Renal pelvis (tissue), 4 donors: Measurements from ENCODE around the gene MTG2. TPM values are rescaled to one million over a fixed set of nuclear protein-coding genes. Genes with fewer than 3 reads are reported as not detected.
A peak's percentile ranks its signal among the peaks of the same experiment; 100 is the strongest.

Source experiments
- DNase-seq: peaks from one replicate; pipeline ENCODE4 v3.0.0-alpha.2; 2013
- polyA plus RNA-seq, 3 donors: library from polyadenylated mRNA; unstranded; fragments of 120-200 nt; gene quantifications; one replicate each; pipeline ENCODE4 v1.2.1, GENCODE V29; 2013; ENCODE audit not compliant: insufficient read length in 3 of 3

The MTG2 gene
- polyA plus RNA-seq, 3 donors = 32.2 to 45.6 (median 37.1) TPM

- DNase-seq = no peak
Observed at GRCh38 chr20:62229667-62230066, 46.8 kb downstream of the MTG2 start.

- no peak for DNase-seq
Observed at GRCh38 chr20:62230276-62230675, 47.4 kb downstream of the MTG2 start.

GRCh38 chr20:62230696-62231095 lies 47.9 kb downstream of the MTG2 start:
- DNase-seq = no peak

GRCh38 chr20:62231292-62231691 lies 48.5 kb downstream of the MTG2 start:
- DNase-seq = no peak

- no peak for DNase-seq
Observed at GRCh38 chr20:62232194-62232593, 49.4 kb downstream of the MTG2 start.

- no peak for DNase-seq
Observed at GRCh38 chr20:62232770-62233645, 50.2 kb downstream of the MTG2 start.

GRCh38 chr20:62233684-62234083 lies 50.9 kb downstream of the MTG2 start:
- no peak for DNase-seq

- no peak for DNase-seq
Observed at GRCh38 chr20:62234339-62234738, 51.5 kb downstream of the MTG2 start.

- no peak for DNase-seq
Observed at GRCh38 chr20:62235001-62235776, 52.4 kb downstream of the MTG2 start.

GRCh38 chr20:62235777-62236157 lies 52.9 kb downstream of the MTG2 start:
- no peak for DNase-seq

GRCh38 chr20:62236200-62236599 lies 53.4 kb downstream of the MTG2 start:
- DNase-seq = no peak

- peak; percentile 29 for DNase-seq
Observed at GRCh38 chr20:62236766-62237513, 54.1 kb downstream of the MTG2 start.

- no peak for DNase-seq
Observed at GRCh38 chr20:62237514-62237800, 54.6 kb downstream of the MTG2 start.

- DNase-seq = peak; percentile 97
Observed at GRCh38 chr20:62237801-62238568, 55.2 kb downstream of the MTG2 start, which contains the start of gene OSBPL2. Gene OSBPL2, plus strand, starts transcription at chr20:62238521. Its CDS starts 17,664 bp downstream, at chr20:62256185.

- DNase-seq = no peak
Observed at GRCh38 chr20:62238569-62239277, 55.9 kb downstream of the MTG2 start.

GRCh38 chr20:62239278-62239879 lies 56.6 kb downstream of the MTG2 start:
- no peak for DNase-seq

GRCh38 chr20:62240020-62240685 lies 57.3 kb downstream of the MTG2 start:
- no peak for DNase-seq

- no peak for DNase-seq
Observed at GRCh38 chr20:62241506-62241905, 58.7 kb downstream of the MTG2 start.

GRCh38 chr20:62242176-62242575 lies 59.3 kb downstream of the MTG2 start:
- no peak for DNase-seq

- no peak for DNase-seq
Observed at GRCh38 chr20:62243106-62243505, 60.3 kb downstream of the MTG2 start.
